Measurements from ENCODE around the gene LDB2.

DNA sequence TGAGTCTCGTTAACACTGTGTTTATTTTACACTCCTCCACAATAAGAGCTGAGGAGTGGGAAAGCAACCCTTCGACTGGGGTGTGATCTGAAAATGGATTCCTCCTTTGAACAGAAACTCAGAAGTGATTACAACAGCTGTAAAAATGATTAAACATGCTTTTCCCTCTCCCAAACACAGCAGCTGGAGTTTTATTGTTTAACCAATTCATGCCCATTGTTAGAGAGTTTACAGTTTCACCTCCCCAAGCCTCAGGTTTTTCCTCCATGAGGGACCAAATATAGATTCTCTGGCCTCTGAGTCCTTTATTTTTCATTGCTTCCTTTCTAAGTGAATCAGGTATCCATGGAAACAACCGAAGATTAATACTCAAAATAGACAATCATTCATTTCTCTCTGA, 409.2 kb downstream of the LDB2 start:
- no peak for TF ChIP-seq CTCF (conservative IDR thresholded peaks at IDR 0.05; ENCODE audit: low read length)
- TF ChIP-seq EZH2phosphoT487 (IDR thresholded peaks at IDR 0.05; ENCODE audit: borderline replicate concordance, low read depth, low read length), result no peak
